ENCODE data around the gene CEP63. TPM values are rescaled to one million over a fixed set of nuclear protein-coding genes. Genes with fewer than 3 reads are reported as not detected.

CEP63 gene
- total and polyA plus RNA-seq, 2 experiments from 2014 or later: 15.1 to 53.9 TPM

- TF ChIP-seq NANOG (IDR thresholded peaks at IDR 0.05; ENCODE audit: borderline replicate concordance): no peak
These were observed 13.0 kb upstream of the CEP63 start (continued) for GRCh38 chr3:134472831-134473230.

- no peak for TF ChIP-seq POLR2AphosphoS5 (IDR thresholded peaks at IDR 0.05; ENCODE audit: low read depth)
- TF ChIP-seq CTCF (conservative IDR thresholded peaks at IDR 0.05; ENCODE audit: low read depth in 2 of 2): peak; percentile 77 to 89
- Mint-ChIP-seq H3K4me3 (no peak overlapping the region), H3K27ac (no peak overlapping the region), H3K4me1 (no peaks in the 10 kb centered on the region), H3K36me3 (ENCODE audit: low read depth) (peaks cover 30% of the 10 kb centered on the region), H3K9me3 (no peaks in the 10 kb centered on the region), H3K27me3 (ENCODE audit: insufficient read depth, low read depth, poor library complexity) (no peaks in the 10 kb centered on the region)
- Histone ChIP-seq H3K27me3 (ENCODE audit: insufficient read depth) (no peaks in the 10 kb centered on the region), H3K27ac (ENCODE audit: low read depth) (no peak overlapping the region), H3K4me3 (no peak overlapping the region), H3K4me1 (ENCODE audit: insufficient read depth) (no peaks in the 10 kb centered on the region), H3K4me2 (no peak overlapping the region), H4K20me1 (replicated peaks; ENCODE audit: insufficient read depth) (no peaks in the 10 kb centered on the region), H2AFZ (no peak overlapping the region), H3F3A (replicated peaks; ENCODE audit: low read depth) (no peaks in the 10 kb centered on the region), H3K36me3 (ENCODE audit: insufficient read depth) (peaks cover 18% of the 10 kb centered on the region), H3K9me2 (ENCODE audit: insufficient read depth) (no peaks in the 10 kb centered on the region), H3K79me2 (replicated peaks; ENCODE audit: insufficient read depth) (no peaks in the 10 kb centered on the region)
- DNase-seq (ENCODE audit: low spot score) (peak; percentile 98), ATAC-seq (peak; percentile 97)
These were observed 11.8 kb upstream of the CEP63 start for GRCh38 chr3:134473868-134474546.

- Histone ChIP-seq H3K27ac (ENCODE audit: low read depth) (0 out of 2 replicates have a peak overlapping the region, but pooled peaks have one; percentile 23), H3K4me1 (ENCODE audit: insufficient read depth) (no peaks in the 10 kb centered on the region), H3K36me3 (ENCODE audit: insufficient read depth) (peaks cover 18% of the 10 kb centered on the region), H3K9me2 (ENCODE audit: insufficient read depth) (no peaks in the 10 kb centered on the region), H3F3A (replicated peaks; ENCODE audit: low read depth) (no peaks in the 10 kb centered on the region), H4K20me1 (replicated peaks; ENCODE audit: insufficient read depth) (no peaks in the 10 kb centered on the region), H2AFZ (no peak overlapping the region), H3K4me3 (no peak overlapping the region), H3K27me3 (ENCODE audit: insufficient read depth) (no peaks in the 10 kb centered on the region), H3K4me2 (no peak overlapping the region), H3K79me2 (replicated peaks; ENCODE audit: insufficient read depth) (no peaks in the 10 kb centered on the region)
- Mint-ChIP-seq H3K4me3 (no peak overlapping the region), H3K4me1 (no peaks in the 10 kb centered on the region), H3K27ac (no peak overlapping the region), H3K9me3 (no peaks in the 10 kb centered on the region), H3K27me3 (ENCODE audit: insufficient read depth, low read depth, poor library complexity) (no peaks in the 10 kb centered on the region), H3K36me3 (ENCODE audit: low read depth) (peaks cover 36% of the 10 kb centered on the region)
- DNase-seq (ENCODE audit: low spot score) (no peak), ATAC-seq (no peak)
- TF ChIP-seq REST (IDR thresholded peaks at IDR 0.05; ENCODE audit: unreplicated experiment): no peak
These were observed 10.9 kb upstream of the CEP63 start for GRCh38 chr3:134474956-134475355.
